ENCODE data around the gene TTC23L.

The TTC23L gene

DNA sequence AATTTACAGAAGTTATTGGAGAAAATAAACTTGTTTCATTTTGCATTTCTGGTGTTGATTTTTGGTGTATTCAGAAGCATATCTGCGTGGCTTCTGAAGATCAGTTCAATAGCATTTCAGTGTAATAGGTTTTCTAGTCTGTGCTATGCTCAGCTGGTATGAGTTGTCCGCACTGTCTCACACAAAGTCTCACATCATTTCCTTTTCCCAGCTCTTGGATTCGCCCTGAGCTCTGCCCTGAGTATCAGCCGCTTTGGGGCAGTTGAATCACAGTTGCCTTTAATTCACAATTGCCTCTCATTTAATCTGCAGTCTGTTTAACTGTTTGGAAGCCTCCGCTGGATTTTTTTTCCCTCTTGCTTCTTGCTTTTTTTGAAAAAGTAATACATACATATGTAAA, 6.4 kb upstream of the TTC23L start:
- DNase-seq (ENCODE audit: low read depth in 2 of 2, low spot score in 1 of 2), result no peak

DNA sequence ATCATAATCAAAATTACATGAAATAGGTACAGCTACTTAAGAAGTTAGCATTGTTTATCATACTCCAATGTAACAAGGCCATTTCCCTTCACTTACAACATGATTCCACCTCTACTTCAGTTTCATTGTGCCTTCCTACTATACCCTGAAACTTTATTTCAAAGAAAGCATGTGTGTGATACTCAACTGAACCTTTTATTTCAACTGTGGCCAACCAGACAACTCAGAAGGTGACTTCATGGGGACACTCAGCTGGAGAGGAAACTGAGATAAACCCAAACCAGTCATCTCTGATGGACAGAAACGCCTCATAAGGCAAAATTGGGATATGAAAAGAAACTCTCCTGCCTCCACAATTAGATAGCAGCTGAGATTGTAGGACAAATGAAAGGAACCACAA, 5.9 kb upstream of the TTC23L start:
- no peak for DNase-seq (ENCODE audit: low read depth in 2 of 2, low spot score in 1 of 2)

DNA sequence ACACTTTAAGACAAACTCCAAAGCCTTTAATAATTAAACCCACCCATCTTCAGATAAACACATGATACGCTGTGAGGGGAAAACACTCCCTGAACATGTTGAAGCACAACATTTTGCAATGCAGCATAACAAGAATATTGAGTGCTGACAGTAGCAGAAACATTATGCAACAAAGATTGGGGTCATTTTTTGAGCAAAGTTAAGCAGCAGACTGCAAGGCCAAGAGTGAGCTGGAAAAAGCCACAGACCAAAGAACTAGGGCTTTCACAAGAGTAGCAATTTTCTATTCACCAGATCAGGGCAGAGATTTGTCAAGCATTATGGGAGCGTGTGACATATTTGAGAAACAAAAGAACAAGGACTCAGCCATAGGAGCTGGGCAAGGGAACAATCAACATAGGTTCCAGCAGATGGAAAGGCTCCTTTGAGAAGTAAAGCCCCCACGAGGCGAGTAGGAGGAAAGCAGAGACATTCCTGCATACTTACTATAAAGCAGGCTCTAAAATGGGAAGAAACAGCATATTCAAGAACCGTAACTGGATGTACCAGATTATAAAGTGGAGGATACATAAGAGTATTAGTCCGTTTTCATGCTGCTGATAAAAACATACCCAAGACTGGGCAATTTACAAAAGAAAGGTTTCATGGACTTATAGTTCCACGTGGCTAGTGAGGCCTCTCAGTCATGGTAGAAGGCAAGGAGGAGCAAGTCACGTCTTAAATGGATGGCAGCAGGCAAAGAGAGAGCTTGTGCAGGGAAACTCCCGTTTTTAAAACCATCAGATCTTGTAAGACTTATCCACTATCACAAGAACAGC, 4.8 kb upstream of the TTC23L start:
- DNase-seq (ENCODE audit: low read depth in 2 of 2, low spot score in 1 of 2), result no peak

DNA sequence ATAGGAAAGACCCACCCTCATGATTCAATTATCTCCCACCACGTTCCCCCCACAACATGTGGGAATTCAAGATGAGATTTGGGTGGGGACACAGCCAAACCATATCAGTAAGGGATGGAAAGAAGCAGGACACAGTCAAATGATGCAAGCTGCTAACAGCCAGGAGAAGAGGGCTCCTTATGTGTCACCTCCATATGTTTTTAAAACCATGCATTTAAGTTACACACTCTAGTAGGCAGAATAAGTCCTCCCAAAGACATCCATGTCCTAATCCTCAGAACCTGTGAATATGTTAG, 4.2 kb upstream of the TTC23L start:
- no peak for DNase-seq (ENCODE audit: low read depth in 2 of 2, low spot score in 1 of 2)

DNA sequence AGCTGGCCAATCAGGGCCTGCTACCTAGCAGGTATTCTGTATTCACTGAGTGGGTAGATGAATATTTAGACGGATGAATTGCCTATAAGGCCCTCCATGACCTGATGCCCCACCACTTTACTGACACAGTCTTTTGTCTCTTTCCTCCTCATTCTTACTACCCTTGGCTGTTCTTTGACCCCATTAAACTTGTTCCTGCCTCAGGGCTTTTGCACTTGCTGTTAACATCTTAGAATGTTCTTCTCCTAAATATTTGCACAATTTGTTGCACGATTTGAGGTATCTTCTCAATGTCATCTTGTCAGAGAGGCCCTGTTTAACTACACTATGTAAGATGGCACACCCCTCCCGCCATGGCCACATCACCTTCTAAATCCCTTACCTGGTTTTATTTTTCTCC, 3.3 kb upstream of the TTC23L start:
- no peak for DNase-seq (ENCODE audit: low read depth in 2 of 2, low spot score in 1 of 2)

DNA sequence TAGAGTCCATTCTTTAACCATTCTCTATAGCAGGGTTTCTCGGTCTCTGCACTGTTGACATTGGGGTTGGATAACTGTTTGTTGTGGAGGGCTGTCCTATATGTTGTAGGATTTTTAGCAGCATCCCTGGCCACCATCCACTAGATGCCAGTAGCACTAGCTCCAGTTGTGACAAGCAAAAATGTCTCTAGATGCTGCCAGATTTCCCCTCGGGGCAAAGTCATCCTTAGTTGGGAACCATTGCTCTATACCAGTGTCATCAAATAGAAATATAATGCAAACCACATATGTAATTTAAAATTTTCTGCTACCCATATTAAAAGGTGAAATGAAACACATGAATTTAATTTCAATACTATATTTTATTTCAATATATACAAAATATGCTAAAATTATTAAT, 2.9 kb downstream of the TTC23L start:
- DNase-seq (ENCODE audit: low read depth in 2 of 2, low spot score in 1 of 2), result no peak

DNA sequence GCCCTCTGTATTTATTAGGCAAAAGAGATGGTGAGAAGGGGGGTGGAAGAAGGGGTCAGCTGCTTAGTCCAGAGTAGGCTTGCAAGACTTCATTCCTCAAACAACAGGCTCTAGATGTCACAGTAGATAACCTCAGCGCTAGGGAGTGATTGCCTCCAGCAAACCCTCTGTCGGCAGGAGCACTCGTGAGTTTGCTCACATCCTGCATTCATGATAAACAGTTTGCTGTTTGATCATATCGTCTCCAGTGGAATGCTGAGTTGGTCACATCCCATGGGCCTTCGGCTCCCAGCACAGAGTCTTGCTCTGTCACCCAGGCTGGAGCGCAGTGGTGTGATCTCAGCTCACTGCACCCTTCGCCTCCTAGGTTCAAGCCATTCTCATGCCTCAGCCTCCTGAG, 3.6 kb downstream of the TTC23L start:
- DNase-seq (ENCODE audit: low read depth in 2 of 2, low spot score in 1 of 2), result no peak

DNA sequence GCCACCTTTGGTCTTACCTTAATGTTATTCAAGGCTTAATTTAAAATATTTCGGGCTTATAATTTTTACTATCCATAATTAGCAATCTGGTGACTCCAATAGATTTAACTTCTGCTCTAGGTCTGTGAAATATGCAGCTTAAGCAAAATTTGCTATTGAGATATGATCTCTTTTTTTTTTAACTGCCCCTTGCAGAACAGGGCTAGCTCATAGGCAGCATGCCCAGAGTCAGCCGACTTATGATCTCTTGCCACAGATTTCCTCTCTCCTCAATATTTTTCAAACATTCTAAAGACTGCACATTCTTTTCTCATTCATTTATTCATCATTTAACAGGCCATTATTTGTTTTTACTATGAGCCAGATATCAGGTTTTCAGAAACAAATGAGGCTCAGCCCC, 4.5 kb downstream of the TTC23L start:
- no peak for DNase-seq (ENCODE audit: low read depth in 2 of 2, low spot score in 1 of 2)

DNA sequence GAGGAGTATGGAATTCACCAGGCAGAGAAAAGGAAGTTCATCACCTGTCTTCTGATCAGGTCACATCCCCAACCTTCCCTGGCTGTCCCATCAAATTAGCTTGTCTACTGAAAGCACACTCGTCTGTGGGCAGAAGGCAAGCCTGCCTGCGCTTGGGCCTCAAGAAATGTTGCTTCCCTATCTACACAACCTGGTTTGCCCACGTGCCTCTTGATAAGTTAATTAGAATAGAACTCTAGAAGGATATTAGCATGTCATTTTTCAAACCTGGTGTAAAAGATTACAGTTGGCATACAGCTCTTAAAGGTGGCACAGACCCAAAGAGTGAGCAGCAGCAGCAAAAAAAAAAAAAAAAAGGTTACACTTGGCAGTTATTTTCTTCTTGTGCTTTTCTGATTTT, 5.1 kb downstream of the TTC23L start:
- DNase-seq (ENCODE audit: low read depth in 2 of 2, low spot score in 1 of 2), result no peak

DNA sequence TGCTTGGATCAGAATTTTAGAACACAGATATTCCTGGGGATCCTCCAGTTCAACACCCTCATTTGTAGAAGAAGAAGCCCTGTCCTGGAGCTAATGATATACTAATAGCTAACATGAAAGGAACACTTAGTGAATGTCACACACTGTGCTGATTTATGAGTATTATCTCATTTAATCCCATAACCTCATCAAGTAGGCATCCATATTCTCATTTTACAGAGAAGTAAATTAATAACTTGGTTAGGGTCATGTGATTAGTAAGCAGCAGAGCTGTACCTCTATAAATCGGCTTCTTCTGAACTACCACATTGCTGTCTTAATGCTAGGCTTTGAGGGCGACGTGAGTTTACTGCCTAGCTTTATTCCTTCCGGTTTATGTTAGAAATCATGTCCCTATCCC, 6.0 kb downstream of the TTC23L start:
- DNase-seq (ENCODE audit: low read depth in 2 of 2, low spot score in 1 of 2), result no peak

DNA sequence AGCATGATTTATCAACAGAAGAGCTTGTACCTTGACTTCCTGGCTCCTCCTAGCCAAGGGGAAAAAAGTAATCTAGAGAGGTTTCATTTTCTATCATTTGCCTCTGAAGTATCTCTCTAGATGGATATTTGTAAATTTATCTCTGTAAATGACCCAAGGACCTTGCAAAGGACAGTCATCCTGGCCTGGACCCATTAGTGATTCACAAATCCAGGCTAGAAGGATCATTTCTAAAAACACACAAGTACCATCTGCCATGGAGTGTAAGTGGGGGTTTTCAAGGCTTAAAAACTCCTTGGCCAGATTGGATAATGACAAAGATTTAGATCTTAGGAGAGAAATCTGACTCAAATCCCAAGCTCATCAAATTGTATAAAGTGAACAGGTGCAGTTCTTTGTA, 8.1 kb downstream of the TTC23L start:
- no peak for DNase-seq (ENCODE audit: low read depth in 2 of 2, low spot score in 1 of 2)

DNA sequence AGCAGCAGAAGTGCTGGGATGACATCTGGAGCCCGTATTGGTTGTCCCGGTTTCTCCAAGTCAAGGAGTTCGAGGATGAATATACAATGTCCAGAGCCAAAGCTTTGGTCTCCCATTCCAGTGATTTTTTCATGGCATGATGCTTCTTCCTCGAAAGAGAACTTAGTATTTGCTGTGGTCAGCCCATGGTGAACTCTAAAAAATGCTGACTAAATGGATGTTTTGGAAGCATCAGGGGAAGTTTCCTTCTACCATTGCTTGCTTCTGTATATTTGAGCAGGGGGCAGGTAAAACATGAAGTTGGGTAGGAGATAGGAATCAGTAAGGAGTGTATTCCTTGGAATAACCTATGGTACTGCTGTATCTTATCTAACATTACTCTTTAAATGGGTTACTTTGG, 8.6 kb downstream of the TTC23L start:
- no peak for DNase-seq (ENCODE audit: low read depth in 2 of 2, low spot score in 1 of 2)

DNA sequence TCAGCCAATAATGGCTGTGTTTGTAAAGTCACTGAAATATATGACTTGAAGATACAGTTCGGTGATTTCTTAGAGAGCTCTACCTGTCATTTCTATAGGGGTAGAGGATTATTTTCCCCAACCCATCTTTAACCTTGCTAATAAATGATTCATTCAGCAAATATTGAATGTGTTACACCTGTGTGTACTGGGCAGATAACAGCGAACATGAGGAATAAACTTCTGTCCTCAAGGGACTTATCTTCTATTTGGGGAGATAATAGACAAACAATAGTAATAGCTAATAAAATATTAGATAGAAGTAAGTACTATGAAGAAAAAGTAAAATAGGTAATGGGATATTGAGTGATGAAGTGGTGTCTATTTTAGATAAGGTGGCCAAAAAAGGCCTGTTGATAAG, 9.3 kb downstream of the TTC23L start:
- DNase-seq (ENCODE audit: low read depth in 2 of 2, low spot score in 1 of 2), result no peak

DNA sequence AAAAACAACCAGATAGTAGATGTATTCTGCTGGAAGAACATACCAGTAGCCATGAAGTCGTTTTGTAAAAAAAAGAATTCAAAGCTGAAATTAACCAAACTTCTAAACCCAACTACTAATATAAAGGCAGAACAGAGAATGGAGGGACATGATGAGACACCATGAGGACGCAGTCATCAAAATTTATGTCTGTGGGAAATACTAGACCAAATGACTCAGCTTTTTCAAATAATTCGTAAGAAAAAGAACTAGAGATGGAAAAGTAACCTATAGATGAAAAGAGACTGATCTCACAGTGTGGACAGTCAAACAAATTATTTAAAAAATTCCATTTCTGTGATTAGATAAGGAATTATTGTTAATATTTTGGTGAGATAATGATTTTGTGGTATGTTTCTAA, 10.3 kb downstream of the TTC23L start:
- DNase-seq (ENCODE audit: low read depth in 2 of 2, low spot score in 1 of 2), result no peak

DNA sequence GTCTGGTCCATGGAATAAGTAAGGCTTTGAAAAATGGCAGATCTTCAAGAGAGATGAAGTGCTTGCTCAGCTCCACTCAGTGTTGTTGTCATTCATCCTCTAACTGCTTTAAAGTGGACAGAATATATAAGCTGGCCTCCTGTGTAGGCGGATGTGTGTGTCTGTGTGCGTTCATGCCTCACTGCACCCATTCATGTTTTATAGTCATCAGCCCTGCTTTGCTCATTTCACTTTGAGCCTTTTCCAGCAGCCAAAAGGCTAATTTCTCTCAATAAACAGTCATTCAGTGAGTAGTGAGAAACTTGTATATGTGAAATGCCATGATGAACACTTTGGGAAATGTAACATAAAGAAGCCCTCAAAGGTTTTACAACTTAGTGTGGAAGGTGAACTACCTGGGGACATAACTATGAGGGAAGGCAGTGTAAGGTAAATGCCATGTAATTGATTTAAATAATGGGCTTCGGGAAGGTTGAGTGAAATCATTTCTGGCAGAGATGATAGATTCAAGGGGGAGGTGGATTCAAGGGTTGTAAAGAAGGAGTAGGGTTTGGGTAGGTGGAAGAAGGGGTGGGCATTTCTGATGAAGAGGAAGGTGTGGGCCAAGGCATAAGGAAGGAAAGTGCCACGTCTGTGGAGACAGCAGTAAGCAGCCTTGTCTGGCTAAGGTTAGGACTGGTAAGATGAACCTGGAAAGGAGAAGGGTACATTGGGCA, 15.7 kb downstream of the TTC23L start:
- DNase-seq (ENCODE audit: low read depth in 2 of 2, low spot score in 1 of 2), result no peak

DNA sequence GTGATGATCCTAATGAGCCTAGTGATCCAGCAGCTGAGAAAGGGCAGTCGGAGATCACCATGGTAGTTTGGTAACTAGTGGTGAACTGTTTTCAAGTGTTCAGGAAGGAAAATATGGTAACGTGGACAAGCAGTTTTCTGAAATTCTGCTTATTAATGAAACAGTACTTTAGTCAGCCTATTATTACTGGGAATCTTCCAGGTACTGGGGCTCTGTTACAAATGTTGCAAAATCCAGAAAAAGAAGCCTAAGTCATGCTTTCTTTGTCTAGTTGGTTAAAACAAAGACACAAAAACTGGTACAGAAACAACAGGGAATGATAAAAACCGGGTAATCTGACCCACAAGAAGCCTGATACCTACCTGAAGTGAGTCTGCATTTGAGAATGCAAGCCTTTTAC, 18.2 kb downstream of the TTC23L start:
- DNase-seq (ENCODE audit: low read depth in 2 of 2, low spot score in 1 of 2), result no peak

DNA sequence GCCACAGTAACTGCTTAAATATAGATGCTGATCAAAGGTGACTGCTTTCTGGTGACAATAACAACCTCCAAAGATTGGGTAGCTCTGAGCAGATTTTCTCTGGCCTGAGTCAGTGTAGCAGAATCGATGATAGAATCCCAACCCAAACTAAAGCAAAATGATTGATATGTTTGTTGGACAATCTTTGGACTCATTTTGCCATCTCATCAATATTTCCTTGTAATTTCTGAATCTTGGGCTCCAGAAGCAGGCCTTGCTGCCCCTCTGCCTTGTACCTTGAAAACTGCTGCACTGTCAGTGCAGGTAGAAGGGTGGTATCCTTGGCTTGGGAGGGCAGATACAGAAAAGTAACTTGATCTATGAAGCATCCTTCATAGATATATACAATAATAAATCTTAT, 18.9 kb downstream of the TTC23L start:
- DNase-seq (ENCODE audit: low read depth in 2 of 2, low spot score in 1 of 2), result no peak

DNA sequence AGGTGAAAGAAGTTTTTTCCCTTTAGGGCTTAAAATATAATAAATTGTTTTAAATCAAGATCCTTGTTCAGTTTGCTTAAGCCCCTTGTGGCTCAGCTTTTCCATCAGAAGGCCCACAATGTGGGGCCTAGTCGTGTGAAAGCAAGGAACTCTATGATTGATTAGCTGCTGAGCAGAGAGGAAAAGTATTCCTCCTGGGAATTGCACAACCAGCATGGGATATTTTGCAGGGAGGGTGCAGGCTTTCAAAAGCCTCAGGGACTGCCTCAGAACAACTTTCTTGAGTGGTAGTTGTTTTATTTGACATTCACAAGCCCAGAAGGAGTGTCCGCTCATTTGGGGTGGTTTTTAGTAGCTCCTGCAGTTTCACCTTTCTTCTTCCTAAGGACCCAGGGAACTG, 19.8 kb downstream of the TTC23L start:
- no peak for DNase-seq (ENCODE audit: low read depth in 2 of 2, low spot score in 1 of 2)

DNA sequence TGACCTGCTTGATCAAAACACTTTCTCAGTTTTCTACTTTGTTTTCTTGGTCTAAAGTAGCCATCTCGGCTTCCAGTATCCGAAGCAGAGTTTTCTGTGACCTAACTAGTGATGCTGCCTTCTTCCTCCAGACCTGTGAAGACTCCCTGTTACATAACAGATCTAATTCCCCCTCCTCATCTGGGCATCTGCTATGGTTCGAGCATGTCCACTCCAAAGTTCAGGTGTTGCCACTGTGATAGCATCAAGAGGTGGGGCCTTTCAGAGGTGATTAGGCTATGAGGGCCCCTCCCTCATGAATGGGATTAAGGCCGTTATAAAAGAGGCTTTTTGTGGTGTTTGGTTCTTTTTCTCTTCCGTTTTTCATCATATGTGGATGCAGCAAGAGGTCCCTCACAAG, 20.3 kb downstream of the TTC23L start:
- no peak for DNase-seq (ENCODE audit: low read depth in 2 of 2, low spot score in 1 of 2)

DNA sequence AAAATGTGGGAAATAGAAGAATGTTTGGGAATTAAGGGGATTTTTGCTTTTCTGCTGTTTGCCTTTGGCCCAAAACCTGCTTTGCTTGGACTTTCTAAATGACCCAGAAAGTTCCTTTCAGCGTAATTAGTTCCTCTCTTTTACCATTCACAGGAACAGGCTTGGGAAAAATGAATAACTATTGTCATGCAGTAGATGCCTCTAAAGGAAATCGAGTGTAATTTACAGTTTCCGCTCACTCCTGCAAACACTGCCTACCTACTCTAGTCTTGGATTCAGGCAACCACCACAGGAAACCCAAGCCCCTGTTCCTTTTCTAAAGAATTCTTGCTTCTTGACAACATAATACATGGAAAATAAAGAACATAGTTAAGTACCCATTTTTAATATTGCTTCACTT, 25.0 kb downstream of the TTC23L start:
- DNase-seq (ENCODE audit: low read depth in 2 of 2, low spot score in 1 of 2), result no peak

DNA sequence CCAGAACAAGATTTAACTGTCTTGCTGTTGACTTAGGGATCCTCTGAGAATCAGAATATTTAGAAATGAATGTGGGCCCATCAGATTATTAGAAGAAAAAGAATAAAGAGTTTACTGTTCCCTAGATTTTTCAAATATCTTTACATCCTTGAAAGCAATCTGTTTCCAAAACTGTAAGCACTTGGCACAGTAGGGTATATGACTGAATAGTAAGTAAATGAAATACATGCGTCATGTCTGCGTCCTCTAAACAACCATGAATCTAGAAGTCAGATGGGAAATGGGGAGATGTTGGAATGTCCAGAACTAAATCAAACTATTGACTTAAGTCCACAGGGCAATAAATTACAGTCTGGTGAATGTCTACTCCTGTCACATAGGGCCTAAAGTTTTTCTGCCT, 26.1 kb downstream of the TTC23L start:
- no peak for DNase-seq (ENCODE audit: low read depth in 2 of 2, low spot score in 1 of 2)

DNA sequence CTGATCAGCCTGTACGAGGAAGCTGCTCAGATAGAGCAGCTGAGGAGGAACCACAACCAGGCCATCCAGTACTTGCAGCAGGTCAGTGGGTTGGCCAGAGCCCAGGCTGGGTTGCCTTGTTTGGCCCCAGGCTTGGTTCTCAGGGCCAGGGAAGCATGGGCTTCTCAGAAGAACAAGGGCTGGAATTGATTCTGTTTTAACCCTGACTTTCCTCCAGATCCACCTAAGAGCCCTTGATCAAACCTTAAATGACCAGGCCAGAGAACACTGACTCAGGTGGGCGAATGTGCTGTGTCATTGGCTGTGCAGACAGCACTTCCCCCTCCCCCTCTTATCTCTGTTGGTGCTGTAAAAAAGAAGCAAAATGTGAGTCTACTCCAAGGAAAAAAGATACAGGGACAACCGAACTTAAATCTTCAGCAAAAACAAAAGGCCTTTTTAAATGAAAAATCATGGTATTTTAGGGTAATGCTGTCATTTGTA, 28.1 kb downstream of the TTC23L start:
- DNase-seq (ENCODE audit: low read depth in 2 of 2, low spot score in 1 of 2), result no peak

DNA sequence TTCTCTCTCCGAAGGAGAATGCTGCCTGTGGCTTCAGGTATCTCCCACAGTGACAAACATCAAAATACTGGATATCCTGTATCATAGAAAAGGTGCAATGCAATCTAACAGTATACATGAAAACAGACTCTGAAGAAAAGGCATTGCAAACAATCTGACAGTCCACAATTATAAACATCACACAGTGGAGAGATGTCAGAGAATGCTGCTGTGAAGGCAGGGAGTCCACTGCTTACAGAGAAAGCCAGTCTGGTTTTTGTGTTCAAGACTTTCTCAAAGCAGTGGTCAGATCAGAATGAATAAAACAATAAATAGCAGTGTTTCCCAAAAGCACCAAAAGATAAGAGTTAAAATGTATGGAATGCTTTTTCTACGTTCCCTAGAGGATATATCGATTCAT, 28.7 kb downstream of the TTC23L start:
- DNase-seq (ENCODE audit: low read depth in 2 of 2, low spot score in 1 of 2), result no peak
